Spleen (tissue), 11 donors: ENCODE measurements around the gene ATP5F1E. TPM values are rescaled to one million over a fixed set of nuclear protein-coding genes. Genes with fewer than 3 reads are reported as not detected.

Experiments
- DNase-seq: peaks from one replicate; pipeline ENCODE4 v3.0.0-alpha.2; 2020
- H3K27ac ChIP-seq, 8 donors: fragments of 200-600 bp; sonication (generic) in 7 of 8; 1 replicate in 4 of 8; 2 replicates in 4 of 8; pipeline versions ENCODE4 v1.5.0 to v1.8.0; 2016 to 2021; ENCODE audit warnings: inconsistent platforms in 4 of 8, mild to moderate bottlenecking in 4 of 8, moderate library complexity in 1 of 8
- H3K27me3 ChIP-seq, 7 donors: fragments of 200-600 bp; sonication (generic) in 6 of 7; replicated peaks in 1 of 7; 1 replicate in 4 of 7; 2 replicates in 3 of 7; pipeline versions ENCODE4 v1.5.0 to v1.8.0; 2016 to 2021; ENCODE audit warnings: inconsistent platforms in 3 of 7, mild to moderate bottlenecking in 1 of 7
- H3K36me3 ChIP-seq, 6 donors: fragments of 200-600 bp; sonication (generic) in 5 of 6; 1 replicate in 4 of 6; 2 replicates in 2 of 6; pipeline versions ENCODE4 v1.5.0 to v1.8.0; 2016 to 2021; ENCODE audit warnings: inconsistent platforms in 2 of 6
- H3K4me1 ChIP-seq, 6 donors: fragments of 200-600 bp; sonication (generic) in 5 of 6; 1 replicate in 3 of 6; 2 replicates in 3 of 6; pipeline versions ENCODE4 v1.5.0 to v1.8.0; 2016 to 2021; ENCODE audit warnings: inconsistent platforms in 3 of 6
- H3K4me3 ChIP-seq, 8 donors: fragments of 200-600 bp; sonication (generic) in 7 of 8; 1 replicate in 4 of 8; 2 replicates in 4 of 8; pipeline versions ENCODE4 v1.5.0 to v1.8.0; 2016 to 2021; ENCODE audit warnings: inconsistent platforms in 4 of 8, mild to moderate bottlenecking in 4 of 8, moderate library complexity in 2 of 8
- H3K9me3 ChIP-seq, 8 donors: fragments of 200-600 bp; sonication (generic) in 7 of 8; 1 replicate in 4 of 8; 2 replicates in 4 of 8; pipeline versions ENCODE4 v1.5.0 to v1.8.0; 2016 to 2021; ENCODE audit warnings: inconsistent platforms in 4 of 8
- CTCF ChIP-seq, 11 experiments: fragments of 200-600 bp in 7 of 11; fragments of 450-650 bp in 4 of 11; sonication (generic) in 4 of 11; IDR thresholded peaks in 8 of 11; conservative IDR thresholded peaks in 3 of 11; 1 replicate in 7 of 11; 2 replicates in 4 of 11; pipeline versions ENCODE4 v1.4.0 to v1.8.0; 2016 to 2021; ENCODE audit warnings: antibody characterized with exemption in 11 of 11, inconsistent platforms in 4 of 11, mild to moderate bottlenecking in 1 of 11
- POLR2A ChIP-seq, 3 donors: fragments of 450-650 bp; IDR thresholded peaks; one replicate each; pipeline ENCODE4 v1.5.1; 2017; ENCODE audit warnings: antibody characterized with exemption in 3 of 3, mild to moderate bottlenecking in 1 of 3
- POLR2AphosphoS5 ChIP-seq, 3 donors: sonication (generic); formaldehyde crosslinking; IDR thresholded peaks; one replicate each; pipeline ENCODE4 v1.5.1; 2017; ENCODE audit warnings: antibody characterized with exemption in 3 of 3
- WGBS, 5 donors: extraction: QIAGEN DNeasy Blood & Tissue Kit in 3 of 5; methylation state at CpG; one replicate each; pipeline versions ENCODE4 v1.1.5 to v1.1.7; 2013 to 2018; 5-methylcytosine and 5-hydroxymethylcytosine counted together
- intact Hi-C: fragments of 100-400 bp; cut with DNase I; formaldehyde crosslinking; loops from one replicate; pipeline ENCODE4 v1.15.0; 2023; ENCODE audit warnings: low total_unique reads
- polyA plus RNA-seq, 3 donors: library from polyadenylated mRNA; stranded (reverse); fragments of 200-250 nt; gene quantifications; one replicate each; pipeline ENCODE4 v1.2.1, GENCODE V29; 2013
- total RNA-seq, 7 donors: library from RNA; depleted of rRNA in 3 of 7; stranded (reverse); fragments of >200 nt in 3 of 7; fragmentation: NEBNext Ultra II Directional in 4 of 7; extraction: Animal tissue kit (Norgen Biotek cat#: 25700) in 4 of 7; gene quantifications; one replicate each; pipeline versions ENCODE4 v1.1.0 to v1.2.1, GENCODE V29; 2016 to 2021
- donor health status: healthy with polysubstance abuse.
- donor health status: DM: no; HTN: no; CAD: no; lungs with moderate emphysema.
- donor health status: DM: no; HTN: no; CAD: no.
- donor health status: Bipolar disorder and iron deficiency.
- donor health status: healthy.
- donor health status: DM: no; HTN: no; CAD: no.
- donor health status: DM: yes; HTN: yes; CAD: no.

ATP5F1E gene
- total and polyA plus RNA-seq, 10 donors: 24.2 to 71.1 (median 64.9) TPM

- Histone ChIP-seq H3K27ac (no peak overlapping the region), H3K36me3 (peaks cover 0 to 60% (median 39%) of the 10 kb centered on the region in 6 donors), H3K4me3 (no peak overlapping the region), H3K27me3 (no peaks in the 10 kb centered on the region), H3K9me3 (no peaks in the 10 kb centered on the region), H3K4me1 (peaks cover 9 to 37% (median 23%) of the 10 kb centered on the region in 6 donors)
- no peak for DNase-seq
- TF ChIP-seq POLR2AphosphoS5 (IDR thresholded peaks at IDR 0.05): no peak
- no peak for TF ChIP-seq CTCF (IDR thresholded peaks at IDR 0.05 in 8 of 11, conservative IDR thresholded peaks at IDR 0.05 in 3 of 11)
- no peak for TF ChIP-seq POLR2A (IDR thresholded peaks at IDR 0.05)
- 69 to 87% (median 75%) methylated on average over 5 of the region's 5 CpGs for WGBS, 5 donors
- intact Hi-C loops: no loop called here
Measured at GRCh38 chr20:59020938-59021551, 11.1 kb downstream of the ATP5F1E start.

GRCh38 chr20:59019217-59019616, 12.9 kb downstream of the ATP5F1E start, which contains the start of gene TUBB1:
Gene TUBB1 (plus strand): TSS chr20:59019429. CDS start chr20:59019523, 94 bp downstream.
- Histone ChIP-seq H3K36me3 (peaks cover 0 to 41% (median 21%) of the 10 kb centered on the region in 6 donors), H3K4me1 (peaks cover 9 to 37% (median 25%) of the 10 kb centered on the region in 6 donors), H3K27ac (no peak within 1 kb of the TSS), H3K27me3 (no peaks in the 10 kb centered on the region), H3K4me3 (no peak within 1 kb of the TSS), H3K9me3 (no peaks in the 10 kb centered on the region)
- WGBS, 5 donors: 91 to 100% (median 95%) methylated on average over 5 of the region's 5 CpGs
- intact Hi-C loops: no loop called here
- TF ChIP-seq CTCF (IDR thresholded peaks at IDR 0.05 in 8 of 11, conservative IDR thresholded peaks at IDR 0.05 in 3 of 11) (no peak), POLR2A (IDR thresholded peaks at IDR 0.05) (no peak), POLR2AphosphoS5 (IDR thresholded peaks at IDR 0.05) (no peak)
- DNase-seq: peak; percentile 51

- DNase-seq: peak; percentile 64
- 88 to 94% (median 91%) methylated on average over 10 of the region's 10 CpGs for WGBS, 5 donors
- H3K4me3 ChIP-seq: no peak overlapping the region
- intact Hi-C loops: no loop called here
- H3K27me3 ChIP-seq: no peaks in the 10 kb centered on the region
- no peaks in the 10 kb centered on the region for H3K9me3 ChIP-seq
- no peak overlapping the region for H3K27ac ChIP-seq
- TF ChIP-seq POLR2A (IDR thresholded peaks at IDR 0.05) (no peak), POLR2AphosphoS5 (IDR thresholded peaks at IDR 0.05) (peak in 1 of 3 donors; percentile 35)
- H3K4me1 ChIP-seq: peaks cover 9 to 41% (median 27%) of the 10 kb centered on the region in 6 donors
- peaks cover 0 to 37% (median 17%) of the 10 kb centered on the region in 6 donors for H3K36me3 ChIP-seq
Measured at GRCh38 chr20:59018817-59019216, 13.3 kb downstream of the ATP5F1E start.

- H3K4me3 ChIP-seq: no peak overlapping the region
- TF ChIP-seq POLR2AphosphoS5 (IDR thresholded peaks at IDR 0.05): peak in 1 of 3 donors; percentile 35
- no peak for TF ChIP-seq CTCF (IDR thresholded peaks at IDR 0.05 in 8 of 11, conservative IDR thresholded peaks at IDR 0.05 in 3 of 11)
- intact Hi-C loops: no loop called here
- no peaks in the 10 kb centered on the region for H3K27me3 ChIP-seq
- WGBS, 5 donors: 82 to 94% (median 86%) methylated on average over 14 to 16 of the region's 16 CpGs
- no peaks in the 10 kb centered on the region for H3K9me3 ChIP-seq
- peaks cover 0 to 26% (median 5%) of the 10 kb centered on the region in 6 donors for H3K36me3 ChIP-seq
- peak; percentile 75 for DNase-seq
- peaks cover 9 to 47% (median 27%) of the 10 kb centered on the region in 6 donors for H3K4me1 ChIP-seq
- peak overlapping the region in 6 of 8 donors; percentile 20 to 72 (median 40) for H3K27ac ChIP-seq
Measured at GRCh38 chr20:59017493-59018231, 14.5 kb downstream of the ATP5F1E start.
